Measurements from ENCODE around the gene MYCN. TPM values are rescaled to one million over a fixed set of nuclear protein-coding genes. Genes with fewer than 3 reads are reported as not detected.

Gene MYCN
- polyA plus RNA-seq, 1 donor (not counting 4 experiments of a cell fraction or from before 2014, with no cell fraction given), result not detected

- peaks cover 3% of the 10 kb centered on the region for H3K27me3 ChIP-seq (ENCODE audit: control insufficient read depth, extremely low read depth, insufficient read depth, low read length)
- no peak overlapping the region for H2AFZ ChIP-seq (ENCODE audit: control insufficient read depth, low read length)
- FAIRE-seq, result no peak
- H3K9me1 ChIP-seq (ENCODE audit: control insufficient read depth, extremely low read depth, insufficient read depth, low read length), result no peaks in the 10 kb centered on the region
- dilution Hi-C loops (cut with MboI; ENCODE audit: extremely low pct_ligation_motif_present, low sequenced_read_pairs), result no loop called here
- H3K4me3 ChIP-seq (ENCODE audit: control insufficient read depth in 2 of 3, extremely low read depth in 1 of 3, insufficient read depth in 2 of 3, low read depth in 1 of 3, low read length in 3 of 3), result no peak overlapping the region
- no peak overlapping the region for H3K9ac ChIP-seq (ENCODE audit: control insufficient read depth, extremely low read depth, insufficient read depth, low read length)
- peaks cover 7% of the 10 kb centered on the region for H3K4me1 ChIP-seq (ENCODE audit: control insufficient read depth, extremely low read depth, insufficient read depth, low read length)
- no peak for DNase-seq (ENCODE audit: low read depth, low spot score)
- peak overlapping the region; percentile 43 for H3K4me2 ChIP-seq (ENCODE audit: control insufficient read depth, extremely low read depth, insufficient read depth, low read depth, low read length)
- no peaks in the 10 kb centered on the region for H3K9me3 ChIP-seq (ENCODE audit: control insufficient read depth, low read depth, low read length)
- no peaks in the 10 kb centered on the region for H3K36me3 ChIP-seq (ENCODE audit: control insufficient read depth in 2 of 2, extremely low read depth in 1 of 2, insufficient read depth in 2 of 2, low read length in 2 of 2)
- TF ChIP-seq EZH2 (IDR thresholded peaks at IDR 0.05; ENCODE audit: low read length), result no peak
- H3K27ac ChIP-seq (ENCODE audit: control insufficient read depth, insufficient read depth, low read length), result no peak overlapping the region
- no peaks in the 10 kb centered on the region for H4K20me1 ChIP-seq (ENCODE audit: control insufficient read depth, extremely low read depth, insufficient read depth, low read length)
- H3K79me2 ChIP-seq (ENCODE audit: control insufficient read depth, insufficient read depth, low read length), result no peaks in the 10 kb centered on the region
Measured at GRCh38 chr2:15911686-15912085, 28.7 kb upstream of the MYCN start.

- H3K9ac ChIP-seq (ENCODE audit: control insufficient read depth, extremely low read depth, insufficient read depth, low read length), result no peak overlapping the region
- no peaks in the 10 kb centered on the region for H4K20me1 ChIP-seq (ENCODE audit: control insufficient read depth, extremely low read depth, insufficient read depth, low read length)
- no peak overlapping the region for H3K27ac ChIP-seq (ENCODE audit: control insufficient read depth, insufficient read depth, low read length)
- TF ChIP-seq CTCF (optimal IDR thresholded peaks at IDR 0.05 in 1 of 3, IDR thresholded peaks at IDR 0.05 in 1 of 3, conservative IDR thresholded peaks at IDR 0.05 in 1 of 3; ENCODE audit: extremely low read depth in 1 of 3, insufficient read depth in 2 of 3, low read length in 3 of 3), result no peak
- no peak for TF ChIP-seq EZH2 (IDR thresholded peaks at IDR 0.05; ENCODE audit: low read length)
- H3K36me3 ChIP-seq (ENCODE audit: control insufficient read depth in 2 of 2, extremely low read depth in 1 of 2, insufficient read depth in 2 of 2, low read length in 2 of 2), result no peaks in the 10 kb centered on the region
- FAIRE-seq (no peak), DNase-seq (ENCODE audit: low read depth, low spot score) (peak; percentile 11)
- H3K4me1 ChIP-seq (ENCODE audit: control insufficient read depth, extremely low read depth, insufficient read depth, low read length), result peaks cover 7% of the 10 kb centered on the region
- dilution Hi-C loops (cut with MboI; ENCODE audit: extremely low pct_ligation_motif_present, low sequenced_read_pairs), result no loop called here
- H3K27me3 ChIP-seq (ENCODE audit: control insufficient read depth, extremely low read depth, insufficient read depth, low read length), result peaks cover 3% of the 10 kb centered on the region
- no peaks in the 10 kb centered on the region for H3K9me1 ChIP-seq (ENCODE audit: control insufficient read depth, extremely low read depth, insufficient read depth, low read length)
- no peaks in the 10 kb centered on the region for H3K9me3 ChIP-seq (ENCODE audit: control insufficient read depth, low read depth, low read length)
- no peak overlapping the region for H2AFZ ChIP-seq (ENCODE audit: control insufficient read depth, low read length)
- H3K4me3 ChIP-seq (ENCODE audit: control insufficient read depth in 2 of 3, extremely low read depth in 1 of 3, insufficient read depth in 2 of 3, low read depth in 1 of 3, low read length in 3 of 3), result no peak overlapping the region
- peak overlapping the region; percentile 43 for H3K4me2 ChIP-seq (ENCODE audit: control insufficient read depth, extremely low read depth, insufficient read depth, low read depth, low read length)
- H3K79me2 ChIP-seq (ENCODE audit: control insufficient read depth, insufficient read depth, low read length), result no peaks in the 10 kb centered on the region
Measured at GRCh38 chr2:15912203-15912602, 28.1 kb upstream of the MYCN start.

GRCh38 chr2:15913146-15913545, 27.2 kb upstream of the MYCN start:
- Histone ChIP-seq H3K79me2 (ENCODE audit: control insufficient read depth, insufficient read depth, low read length) (no peaks in the 10 kb centered on the region), H3K9me1 (ENCODE audit: control insufficient read depth, extremely low read depth, insufficient read depth, low read length) (no peaks in the 10 kb centered on the region), H3K9ac (ENCODE audit: control insufficient read depth, extremely low read depth, insufficient read depth, low read length) (no peak overlapping the region), H3K4me3 (ENCODE audit: control insufficient read depth in 2 of 3, extremely low read depth in 1 of 3, insufficient read depth in 2 of 3, low read depth in 1 of 3, low read length in 3 of 3) (no peak overlapping the region), H3K36me3 (ENCODE audit: control insufficient read depth in 2 of 2, extremely low read depth in 1 of 2, insufficient read depth in 2 of 2, low read length in 2 of 2) (no peaks in the 10 kb centered on the region), H3K4me2 (ENCODE audit: control insufficient read depth, extremely low read depth, insufficient read depth, low read depth, low read length) (no peak overlapping the region), H3K27ac (ENCODE audit: control insufficient read depth, insufficient read depth, low read length) (no peak overlapping the region), H3K9me3 (ENCODE audit: control insufficient read depth, low read depth, low read length) (no peaks in the 10 kb centered on the region), H3K27me3 (ENCODE audit: control insufficient read depth, extremely low read depth, insufficient read depth, low read length) (peaks cover 3% of the 10 kb centered on the region), H3K4me1 (ENCODE audit: control insufficient read depth, extremely low read depth, insufficient read depth, low read length) (peaks cover 7% of the 10 kb centered on the region), H4K20me1 (ENCODE audit: control insufficient read depth, extremely low read depth, insufficient read depth, low read length) (no peaks in the 10 kb centered on the region), H2AFZ (ENCODE audit: control insufficient read depth, low read length) (no peak overlapping the region)
- FAIRE-seq (no peak), DNase-seq (ENCODE audit: low read depth, low spot score) (no peak)
- dilution Hi-C loops (cut with MboI; ENCODE audit: extremely low pct_ligation_motif_present, low sequenced_read_pairs), result no loop called here
- no peak for TF ChIP-seq CTCF (optimal IDR thresholded peaks at IDR 0.05 in 1 of 3, IDR thresholded peaks at IDR 0.05 in 1 of 3, conservative IDR thresholded peaks at IDR 0.05 in 1 of 3; ENCODE audit: extremely low read depth in 1 of 3, insufficient read depth in 2 of 3, low read length in 3 of 3)
- TF ChIP-seq EZH2 (IDR thresholded peaks at IDR 0.05; ENCODE audit: low read length), result no peak

All from keratinocyte (primary cell).